ENCODE data around the gene BASP1.

DNA sequence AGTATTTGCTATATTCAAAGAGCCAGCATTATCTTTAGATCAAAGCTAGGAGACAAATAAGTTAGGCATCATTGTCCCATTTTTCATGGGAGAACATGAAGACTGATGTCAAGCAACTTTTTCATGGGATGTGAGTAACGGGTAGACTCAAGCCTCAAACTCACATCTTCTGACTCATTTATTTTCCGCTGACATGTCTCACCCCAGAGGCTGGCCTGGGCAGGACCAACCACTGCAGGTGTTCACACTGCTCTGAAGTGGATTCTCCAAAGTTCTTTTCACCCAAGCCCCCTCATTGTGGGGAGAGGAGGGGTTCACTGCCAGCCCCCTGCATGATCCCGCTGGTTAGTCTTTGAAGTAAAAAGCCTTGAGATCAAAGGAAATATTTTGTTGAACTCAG, 34.9 kb upstream of the BASP1 start:
- TF ChIP-seq POLR2A (IDR thresholded peaks at IDR 0.05) (no peak), CTCF (IDR thresholded peaks at IDR 0.05) (no peak)
